ENCODE results near the gene MAML3. TPM values are rescaled to one million over a fixed set of nuclear protein-coding genes. Genes with fewer than 3 reads are reported as not detected.

The MAML3 gene
- total and polyA plus RNA-seq, 9 donors: 11.1 to 23.8 (median 14.9) TPM

GRCh38 chr4:139849219-139849618 lies 304.8 kb downstream of the MAML3 start:
- Histone ChIP-seq H3K27ac (no peak overlapping the region), H3K4me1 (ENCODE audit: insufficient read depth) (peaks cover 3% of the 10 kb centered on the region), H3K36me3 (no peaks in the 10 kb centered on the region), H3K9me3 (no peaks in the 10 kb centered on the region), H3K27me3 (no peaks in the 10 kb centered on the region), H3K4me3 (no peak overlapping the region)
- 4 to 10% (median 5%) methylated on average over 3 of the region's 3 CpGs for WGBS, 3 donors
- no peak for DNase-seq
- intact Hi-C loops (cut with DNase I): no loop called here
- TF ChIP-seq EP300 (IDR thresholded peaks at IDR 0.05): no peak
- no peak for TF ChIP-seq CTCF (IDR thresholded peaks at IDR 0.05)
- no peak for TF ChIP-seq POLR2A (IDR thresholded peaks at IDR 0.05)

DNA sequence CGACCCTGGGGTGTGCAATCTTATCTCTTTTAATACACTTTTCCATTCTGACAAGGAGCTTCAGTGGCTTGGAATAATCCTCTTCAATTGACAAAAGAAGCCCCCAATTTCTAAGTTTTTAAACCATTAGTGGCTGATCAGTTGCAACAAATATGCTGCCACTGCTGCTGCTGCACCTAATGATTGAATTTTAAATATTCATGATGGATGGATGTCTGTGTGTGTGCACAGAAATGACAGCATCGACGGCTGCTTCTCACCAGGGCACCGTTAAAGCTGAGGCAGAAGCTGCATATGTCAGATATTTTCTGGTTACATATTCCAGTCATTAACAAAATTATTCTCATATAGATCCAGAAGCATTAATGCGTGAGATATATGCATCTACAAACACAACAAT lies 306.0 kb downstream of the MAML3 start:
- no peak for DNase-seq
- Histone ChIP-seq H3K9me3 (no peaks in the 10 kb centered on the region), H3K36me3 (no peaks in the 10 kb centered on the region), H3K4me3 (no peak overlapping the region), H3K27me3 (no peaks in the 10 kb centered on the region), H3K27ac (no peak overlapping the region), H3K4me1 (ENCODE audit: insufficient read depth) (peaks cover 3% of the 10 kb centered on the region)
- intact Hi-C loops (cut with DNase I): no loop called here
- TF ChIP-seq CTCF (IDR thresholded peaks at IDR 0.05) (no peak), EP300 (IDR thresholded peaks at IDR 0.05) (no peak), POLR2A (IDR thresholded peaks at IDR 0.05) (no peak)
- 65 to 88% (median 81%) methylated on average over 5 of the region's 5 CpGs for WGBS, 3 donors

DNA sequence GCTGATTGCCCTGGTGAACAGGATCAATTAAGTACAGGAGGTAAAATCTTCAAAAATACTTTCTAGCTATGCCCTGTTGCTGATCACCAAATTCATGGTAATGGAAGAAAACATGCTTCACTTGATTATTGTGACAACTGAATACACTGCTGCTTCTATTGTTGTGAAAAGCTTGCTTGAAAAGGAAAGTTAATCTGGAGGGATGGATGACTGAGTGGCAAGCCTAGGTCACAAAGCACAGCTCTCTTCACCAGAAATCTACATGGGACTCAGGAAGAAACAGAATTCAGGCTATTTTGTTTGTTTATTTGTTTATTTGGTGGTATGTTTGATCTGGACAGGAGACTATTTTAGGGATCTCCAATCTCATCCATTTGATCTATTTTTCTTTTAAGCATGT lies 306.4 kb downstream of the MAML3 start:
- Histone ChIP-seq H3K4me3 (no peak overlapping the region), H3K27ac (no peak overlapping the region), H3K27me3 (no peaks in the 10 kb centered on the region), H3K36me3 (no peaks in the 10 kb centered on the region), H3K9me3 (no peaks in the 10 kb centered on the region), H3K4me1 (ENCODE audit: insufficient read depth) (peaks cover 3% of the 10 kb centered on the region)
- no peak for DNase-seq
- TF ChIP-seq CTCF (IDR thresholded peaks at IDR 0.05) (no peak), EP300 (IDR thresholded peaks at IDR 0.05) (no peak), POLR2A (IDR thresholded peaks at IDR 0.05) (no peak)
- intact Hi-C loops (cut with DNase I): no loop called here

- no peak for DNase-seq
- TF ChIP-seq CTCF (IDR thresholded peaks at IDR 0.05) (no peak), EP300 (IDR thresholded peaks at IDR 0.05) (no peak), POLR2A (IDR thresholded peaks at IDR 0.05) (no peak)
- H3K27me3 ChIP-seq: no peaks in the 10 kb centered on the region
- H3K9me3 ChIP-seq: no peaks in the 10 kb centered on the region
- no peaks in the 10 kb centered on the region for H3K36me3 ChIP-seq
- intact Hi-C loops (cut with DNase I): no loop called here
- WGBS, 3 donors: 92 to 100% (median 97%) methylated on average over 1 of the region's 1 CpG
- H3K4me3 ChIP-seq: no peak overlapping the region
- H3K4me1 ChIP-seq (ENCODE audit: insufficient read depth): peaks cover 3% of the 10 kb centered on the region
- no peak overlapping the region for H3K27ac ChIP-seq
Measured at GRCh38 chr4:139846766-139847165, 307.2 kb downstream of the MAML3 start.
